DOHH2 (cell line): ENCODE measurements around the gene C19orf53.

Experiments
- CTCF ChIP-seq: fragments of 200-600 bp; sonication (generic); IDR thresholded peaks from one replicate; pipeline ENCODE4 v1.5.1; 2014; ENCODE audit warnings: antibody characterized with exemption, mild to moderate bottlenecking, low read depth, low read length; ENCODE audit not compliant: poor library complexity, severe bottlenecking
- EZH2phosphoT487 ChIP-seq: fragments of 200-600 bp; sonication (generic); IDR thresholded peaks from 2 replicates; pipeline ENCODE4 v1.6.1; 2017; ENCODE audit warnings: borderline replicate concordance, mild to moderate bottlenecking, antibody characterized with exemption, low read length, moderate library complexity, mixed read lengths

GRCh38 chr19:13795595-13796300, 21.5 kb downstream of the C19orf53 start:
- TF ChIP-seq CTCF = no peak
- no peak for TF ChIP-seq EZH2phosphoT487
